SK-N-SH treated with all-trans-retinoic acid at 6 μM for 48 hours (cell line): Measurements from ENCODE around the gene DHH.

Experiments
- ATAC-seq: fragments of 200-7000 bp; cut with Tn5 transposase; 3 replicates; pipeline ENCODE4 v1.9.1; 2020; ENCODE audit warnings: mild to moderate bottlenecking, moderate library complexity
- BACH2 ChIP-seq: fragments of 250-450 bp; sonication (Bioruptor Pico); IDR thresholded peaks from 2 replicates; pipeline ENCODE4 v1.9.0; 2021; ENCODE audit warnings: mild to moderate bottlenecking, borderline replicate concordance
- CSDC2 ChIP-seq: fragments of 250-450 bp; sonication (Bioruptor Pico); IDR thresholded peaks from 2 replicates; pipeline ENCODE4 v1.5.0; 2020; ENCODE audit warnings: mild to moderate bottlenecking, moderate library complexity
- ESRRG ChIP-seq: fragments of 250-450 bp; sonication (Bioruptor Pico); IDR thresholded peaks from 2 replicates; pipeline ENCODE4 v1.6.1; 2021; ENCODE audit warnings: mild to moderate bottlenecking
- GLIS3 ChIP-seq: fragments of 250-450 bp; sonication (Bioruptor Pico); IDR thresholded peaks from 2 replicates; pipeline ENCODE4 v1.5.0; 2020; ENCODE audit warnings: mild to moderate bottlenecking, moderate library complexity
- ISL1 ChIP-seq: fragments of 250-450 bp; sonication (Bioruptor Pico); IDR thresholded peaks from 2 replicates; pipeline ENCODE4 v2.1.2; 2022; ENCODE audit warnings: mild to moderate bottlenecking, moderate library complexity
- OSR1 ChIP-seq: fragments of 250-450 bp; sonication (Bioruptor Pico); IDR thresholded peaks from 2 replicates; pipeline ENCODE4 v1.8.0; 2022; ENCODE audit warnings: moderate library complexity, mild to moderate bottlenecking, inconsistent platforms
- PPARA ChIP-seq: fragments of 250-450 bp; sonication (Bioruptor Pico); IDR thresholded peaks from 2 replicates; pipeline ENCODE4 v1.5.0; 2020; ENCODE audit warnings: mild to moderate bottlenecking, borderline replicate concordance
- RARB ChIP-seq: fragments of 250-450 bp; sonication (Bioruptor Pico); IDR thresholded peaks from 2 replicates; pipeline ENCODE4 v1.8.0; 2021; ENCODE audit warnings: mild to moderate bottlenecking, moderate library complexity
- SNAI2 ChIP-seq: fragments of 250-450 bp; sonication (Bioruptor Pico); IDR thresholded peaks from 2 replicates; pipeline ENCODE4 v1.5.0; 2020; ENCODE audit warnings: mild to moderate bottlenecking, moderate library complexity
- TCF4 ChIP-seq: fragments of 250-450 bp; sonication (Bioruptor Pico); IDR thresholded peaks from 2 replicates; pipeline ENCODE4 v1.8.0; 2021; ENCODE audit warnings: mild to moderate bottlenecking, moderate library complexity, borderline replicate concordance
- TOX ChIP-seq: fragments of 250-450 bp; sonication (Bioruptor Pico); IDR thresholded peaks from 2 replicates; pipeline ENCODE4 v1.8.0; 2021; ENCODE audit warnings: mild to moderate bottlenecking, moderate library complexity, borderline replicate concordance
- ZC3H10 ChIP-seq: fragments of 250-450 bp; sonication (Bioruptor Pico); IDR thresholded peaks from 2 replicates; pipeline ENCODE4 v1.5.1; 2021; ENCODE audit warnings: mild to moderate bottlenecking, moderate library complexity
- ZFP30 ChIP-seq: fragments of 450-650 bp; formaldehyde crosslinking; IDR thresholded peaks from 2 replicates; pipeline ENCODE4 v1.5.0; 2022; ENCODE audit warnings: mild to moderate bottlenecking, moderate library complexity
- ZNF565 ChIP-seq: fragments of 450-650 bp; formaldehyde crosslinking; conservative IDR thresholded peaks from 2 replicates; pipeline ENCODE4 v1.5.0; 2020; ENCODE audit warnings: low read depth, mild to moderate bottlenecking, moderate library complexity
- ZNF70 ChIP-seq: fragments of 450-650 bp; formaldehyde crosslinking; IDR thresholded peaks from 2 replicates; pipeline ENCODE4 v1.5.0; 2020; ENCODE audit warnings: mild to moderate bottlenecking, moderate library complexity
- ZNF8 ChIP-seq: fragments of 450-650 bp; formaldehyde crosslinking; IDR thresholded peaks from 2 replicates; pipeline ENCODE4 v1.5.0; 2020; ENCODE audit warnings: mild to moderate bottlenecking, moderate library complexity
- TF ChIP-seq, protein P1 (sequence below): fragments of 250-450 bp; sonication (Bioruptor Pico); IDR thresholded peaks from 2 replicates; pipeline ENCODE4 v1.8.0; 2020; ENCODE audit warnings: mild to moderate bottlenecking, moderate library complexity, borderline replicate concordance
- TF ChIP-seq, protein P2 (sequence below): fragments of 250-450 bp; sonication (Bioruptor Pico); IDR thresholded peaks from 2 replicates; pipeline ENCODE4 v1.5.1; 2020; ENCODE audit warnings: low read depth, mild to moderate bottlenecking, moderate library complexity
- TF ChIP-seq, protein P3 (sequence below): fragments of 250-450 bp; sonication (Bioruptor Pico); IDR thresholded peaks from 2 replicates; pipeline ENCODE4 v1.5.1; 2021; ENCODE audit warnings: mild to moderate bottlenecking, moderate library complexity
- TF ChIP-seq, protein P4 (sequence below): fragments of 250-450 bp; sonication (Bioruptor Pico); IDR thresholded peaks from 2 replicates; pipeline ENCODE4 v1.5.0; 2020; ENCODE audit warnings: mild to moderate bottlenecking, moderate library complexity

The DHH gene

DNA sequence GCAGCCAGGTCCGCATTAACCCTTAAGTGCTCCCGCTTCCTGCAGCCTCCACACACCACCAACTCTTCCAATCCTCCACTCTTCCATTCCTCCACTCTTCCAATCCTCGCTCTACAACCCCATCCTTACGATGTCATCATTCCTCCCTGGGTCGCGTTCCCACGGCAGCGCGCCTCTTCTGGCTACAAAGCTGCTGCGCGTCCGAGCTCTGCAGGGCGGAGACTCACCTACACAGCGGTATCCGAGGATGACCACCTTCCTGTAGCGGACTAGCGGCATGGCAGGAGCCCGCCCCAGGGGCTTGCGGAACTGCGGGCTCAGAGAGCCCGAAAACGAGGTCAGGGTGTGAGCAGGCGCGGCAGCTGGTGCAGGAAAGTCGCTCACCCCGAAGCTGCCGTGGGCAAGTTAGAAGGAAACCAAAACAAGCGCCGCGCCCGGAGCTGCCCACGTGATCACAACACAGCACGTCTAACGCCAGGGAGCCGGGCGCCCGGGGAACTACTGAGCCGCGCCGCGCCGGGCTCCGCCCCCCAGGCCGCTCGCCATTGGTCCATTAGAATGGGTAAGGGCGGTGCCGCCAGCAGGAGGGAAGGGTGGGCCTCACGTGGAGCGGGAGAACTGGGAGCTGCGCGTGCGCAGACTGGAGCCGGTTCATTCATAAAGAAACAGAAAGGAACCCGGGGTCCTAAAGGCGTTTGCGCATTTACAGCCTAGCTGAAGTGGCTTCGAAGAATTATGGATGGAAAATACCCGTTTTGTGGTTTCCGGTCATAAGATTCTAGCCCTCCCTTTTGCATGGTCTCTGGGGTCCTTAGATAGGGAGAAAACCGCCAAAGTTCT is 24.9 kb downstream of the DHH start, which contains the start of gene RHEBL1:
Gene RHEBL1 (minus strand): TSS at position 473 of the 840 bp plus-strand sequence. CDS start 194 bp downstream, at position 279.
- no peak for TF ChIP-seq ZNF565 (CRISPR knock-in tag)
- TF ChIP-seq GLIS3 (CRISPR knock-in tag): no peak
- TF ChIP-seq ZC3H10 (CRISPR knock-in tag): no peak
- no peak for TF ChIP-seq OSR1
- TF ChIP-seq CSDC2: no peak
- no peak for TF ChIP-seq TOX (CRISPR knock-in tag)
- TF ChIP-seq ZNF70 (CRISPR knock-in tag): no peak
- no peak for TF ChIP-seq PPARA
- TF ChIP-seq, protein P1, sequence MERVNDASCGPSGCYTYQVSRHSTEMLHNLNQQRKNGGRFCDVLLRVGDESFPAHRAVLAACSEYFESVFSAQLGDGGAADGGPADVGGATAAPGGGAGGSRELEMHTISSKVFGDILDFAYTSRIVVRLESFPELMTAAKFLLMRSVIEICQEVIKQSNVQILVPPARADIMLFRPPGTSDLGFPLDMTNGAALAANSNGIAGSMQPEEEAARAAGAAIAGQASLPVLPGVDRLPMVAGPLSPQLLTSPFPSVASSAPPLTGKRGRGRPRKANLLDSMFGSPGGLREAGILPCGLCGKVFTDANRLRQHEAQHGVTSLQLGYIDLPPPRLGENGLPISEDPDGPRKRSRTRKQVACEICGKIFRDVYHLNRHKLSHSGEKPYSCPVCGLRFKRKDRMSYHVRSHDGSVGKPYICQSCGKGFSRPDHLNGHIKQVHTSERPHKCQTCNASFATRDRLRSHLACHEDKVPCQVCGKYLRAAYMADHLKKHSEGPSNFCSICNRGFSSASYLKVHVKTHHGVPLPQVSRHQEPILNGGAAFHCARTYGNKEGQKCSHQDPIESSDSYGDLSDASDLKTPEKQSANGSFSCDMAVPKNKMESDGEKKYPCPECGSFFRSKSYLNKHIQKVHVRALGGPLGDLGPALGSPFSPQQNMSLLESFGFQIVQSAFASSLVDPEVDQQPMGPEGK (CRISPR knock-in tag): no peak
- no peak for TF ChIP-seq ISL1
- TF ChIP-seq, protein P2, sequence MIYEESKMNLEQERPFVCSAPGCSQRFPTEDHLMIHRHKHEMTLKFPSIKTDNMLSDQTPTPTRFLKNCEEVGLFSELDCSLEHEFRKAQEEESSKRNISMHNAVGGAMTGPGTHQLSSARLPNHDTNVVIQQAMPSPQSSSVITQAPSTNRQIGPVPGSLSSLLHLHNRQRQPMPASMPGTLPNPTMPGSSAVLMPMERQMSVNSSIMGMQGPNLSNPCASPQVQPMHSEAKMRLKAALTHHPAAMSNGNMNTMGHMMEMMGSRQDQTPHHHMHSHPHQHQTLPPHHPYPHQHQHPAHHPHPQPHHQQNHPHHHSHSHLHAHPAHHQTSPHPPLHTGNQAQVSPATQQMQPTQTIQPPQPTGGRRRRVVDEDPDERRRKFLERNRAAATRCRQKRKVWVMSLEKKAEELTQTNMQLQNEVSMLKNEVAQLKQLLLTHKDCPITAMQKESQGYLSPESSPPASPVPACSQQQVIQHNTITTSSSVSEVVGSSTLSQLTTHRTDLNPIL: no peak
- TF ChIP-seq SNAI2 (CRISPR knock-in tag): no peak
- no peak for TF ChIP-seq BACH2 (CRISPR knock-in tag)
- no peak for TF ChIP-seq ZFP30 (CRISPR knock-in tag)
- TF ChIP-seq, protein P3, sequence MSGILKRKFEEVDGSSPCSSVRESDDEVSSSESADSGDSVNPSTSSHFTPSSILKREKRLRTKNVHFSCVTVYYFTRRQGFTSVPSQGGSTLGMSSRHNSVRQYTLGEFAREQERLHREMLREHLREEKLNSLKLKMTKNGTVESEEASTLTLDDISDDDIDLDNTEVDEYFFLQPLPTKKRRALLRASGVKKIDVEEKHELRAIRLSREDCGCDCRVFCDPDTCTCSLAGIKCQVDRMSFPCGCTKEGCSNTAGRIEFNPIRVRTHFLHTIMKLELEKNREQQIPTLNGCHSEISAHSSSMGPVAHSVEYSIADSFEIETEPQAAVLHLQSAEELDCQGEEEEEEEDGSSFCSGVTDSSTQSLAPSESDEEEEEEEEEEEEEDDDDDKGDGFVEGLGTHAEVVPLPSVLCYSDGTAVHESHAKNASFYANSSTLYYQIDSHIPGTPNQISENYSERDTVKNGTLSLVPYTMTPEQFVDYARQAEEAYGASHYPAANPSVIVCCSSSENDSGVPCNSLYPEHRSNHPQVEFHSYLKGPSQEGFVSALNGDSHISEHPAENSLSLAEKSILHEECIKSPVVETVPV (CRISPR knock-in tag): no peak

DNA sequence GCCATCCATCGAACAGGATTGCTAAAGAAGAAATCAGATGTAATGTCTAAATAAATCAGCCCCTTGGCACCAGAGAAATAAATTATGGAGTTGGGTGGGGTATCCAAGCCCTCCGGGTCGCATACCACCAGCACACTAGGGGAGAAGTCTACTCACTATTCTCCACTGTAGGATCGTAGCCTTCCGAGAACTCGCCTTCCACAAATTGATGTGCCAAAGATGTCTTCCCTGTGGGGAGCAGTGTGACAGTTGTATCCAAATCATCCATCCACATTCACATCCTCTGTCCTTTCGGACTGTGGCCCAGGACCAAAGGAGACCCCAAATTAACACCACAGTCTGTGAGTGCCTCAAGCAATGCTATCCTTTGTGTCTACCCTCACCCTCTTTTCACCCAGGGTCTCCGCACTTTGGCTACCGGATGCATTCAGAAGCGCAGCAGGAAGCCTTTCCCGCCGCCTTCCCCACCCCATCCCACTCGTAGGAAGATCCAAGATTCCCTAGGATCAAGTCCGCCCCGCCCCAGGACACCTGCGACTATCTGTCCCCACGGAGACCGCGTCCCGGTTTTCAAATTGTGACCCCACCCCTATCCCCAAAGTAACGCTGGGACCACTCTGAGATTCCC is 25.6 kb downstream of the DHH start:
- ATAC-seq: peak; percentile 17
- no peak for TF ChIP-seq CSDC2
- TF ChIP-seq ESRRG: no peak
- TF ChIP-seq GLIS3 (CRISPR knock-in tag): no peak
- no peak for TF ChIP-seq ISL1
- TF ChIP-seq, protein P2: no peak
- TF ChIP-seq, protein P4, sequence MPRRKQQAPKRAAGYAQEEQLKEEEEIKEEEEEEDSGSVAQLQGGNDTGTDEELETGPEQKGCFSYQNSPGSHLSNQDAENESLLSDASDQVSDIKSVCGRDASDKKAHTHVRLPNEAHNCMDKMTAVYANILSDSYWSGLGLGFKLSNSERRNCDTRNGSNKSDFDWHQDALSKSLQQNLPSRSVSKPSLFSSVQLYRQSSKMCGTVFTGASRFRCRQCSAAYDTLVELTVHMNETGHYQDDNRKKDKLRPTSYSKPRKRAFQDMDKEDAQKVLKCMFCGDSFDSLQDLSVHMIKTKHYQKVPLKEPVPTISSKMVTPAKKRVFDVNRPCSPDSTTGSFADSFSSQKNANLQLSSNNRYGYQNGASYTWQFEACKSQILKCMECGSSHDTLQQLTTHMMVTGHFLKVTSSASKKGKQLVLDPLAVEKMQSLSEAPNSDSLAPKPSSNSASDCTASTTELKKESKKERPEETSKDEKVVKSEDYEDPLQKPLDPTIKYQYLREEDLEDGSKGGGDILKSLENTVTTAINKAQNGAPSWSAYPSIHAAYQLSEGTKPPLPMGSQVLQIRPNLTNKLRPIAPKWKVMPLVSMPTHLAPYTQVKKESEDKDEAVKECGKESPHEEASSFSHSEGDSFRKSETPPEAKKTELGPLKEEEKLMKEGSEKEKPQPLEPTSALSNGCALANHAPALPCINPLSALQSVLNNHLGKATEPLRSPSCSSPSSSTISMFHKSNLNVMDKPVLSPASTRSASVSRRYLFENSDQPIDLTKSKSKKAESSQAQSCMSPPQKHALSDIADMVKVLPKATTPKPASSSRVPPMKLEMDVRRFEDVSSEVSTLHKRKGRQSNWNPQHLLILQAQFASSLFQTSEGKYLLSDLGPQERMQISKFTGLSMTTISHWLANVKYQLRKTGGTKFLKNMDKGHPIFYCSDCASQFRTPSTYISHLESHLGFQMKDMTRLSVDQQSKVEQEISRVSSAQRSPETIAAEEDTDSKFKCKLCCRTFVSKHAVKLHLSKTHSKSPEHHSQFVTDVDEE (CRISPR knock-in tag): no peak
- TF ChIP-seq OSR1: no peak
- TF ChIP-seq BACH2 (CRISPR knock-in tag): no peak
- no peak for TF ChIP-seq RARB (CRISPR knock-in tag)
- TF ChIP-seq PPARA: no peak
- TF ChIP-seq ZNF8: no peak
- TF ChIP-seq TOX (CRISPR knock-in tag): no peak
- TF ChIP-seq TCF4: no peak
- TF ChIP-seq, all 23 proteins: peak for 0

More for the DNA sequence above, 24.9 kb downstream of the DHH start, which contains the start of gene RHEBL1:
- peak; percentile 99 for ATAC-seq

DNA sequence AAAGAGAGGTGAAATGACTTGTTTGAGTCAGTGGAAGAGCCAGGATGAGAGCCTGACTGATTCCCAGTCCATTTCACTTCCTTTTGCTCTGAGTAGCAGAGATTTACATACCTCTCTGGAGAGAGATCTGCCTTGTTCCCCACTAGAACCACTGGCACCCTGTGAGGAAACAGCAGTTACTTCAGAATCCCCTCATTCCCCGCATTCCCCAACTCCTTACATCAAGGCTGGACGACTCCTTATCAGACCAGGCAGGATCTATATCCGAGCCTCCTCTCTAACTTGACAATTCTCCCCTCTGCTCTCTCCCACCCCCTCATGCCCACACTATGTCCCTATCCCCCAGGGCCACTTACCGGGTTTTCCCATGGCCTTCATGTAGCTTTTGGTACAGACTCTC is 28.5 kb downstream of the DHH start:
- ATAC-seq: no peak
- TF ChIP-seq ZFP30 (CRISPR knock-in tag) (no peak), ZNF8 (no peak), TOX (CRISPR knock-in tag) (no peak), PPARA (no peak), GLIS3 (CRISPR knock-in tag) (no peak), ZNF70 (CRISPR knock-in tag) (no peak)
- TF ChIP-seq, protein P4 (CRISPR knock-in tag): no peak
- TF ChIP-seq, protein P3 (CRISPR knock-in tag): no peak
- TF ChIP-seq, protein P1 (CRISPR knock-in tag): no peak
